ENCODE results near the gene PCDHGB3. TPM values are rescaled to one million over a fixed set of nuclear protein-coding genes. Genes with fewer than 3 reads are reported as not detected.
"Not testable (repeated sequence)": the region's sequence is repeated elsewhere in the genome, so short reads cannot be mapped to it uniquely, and the experiment has no call there.

Gene PCDHGB3
- total RNA-seq, 1 donor from 2014 or later = 4.1 TPM

DNA sequence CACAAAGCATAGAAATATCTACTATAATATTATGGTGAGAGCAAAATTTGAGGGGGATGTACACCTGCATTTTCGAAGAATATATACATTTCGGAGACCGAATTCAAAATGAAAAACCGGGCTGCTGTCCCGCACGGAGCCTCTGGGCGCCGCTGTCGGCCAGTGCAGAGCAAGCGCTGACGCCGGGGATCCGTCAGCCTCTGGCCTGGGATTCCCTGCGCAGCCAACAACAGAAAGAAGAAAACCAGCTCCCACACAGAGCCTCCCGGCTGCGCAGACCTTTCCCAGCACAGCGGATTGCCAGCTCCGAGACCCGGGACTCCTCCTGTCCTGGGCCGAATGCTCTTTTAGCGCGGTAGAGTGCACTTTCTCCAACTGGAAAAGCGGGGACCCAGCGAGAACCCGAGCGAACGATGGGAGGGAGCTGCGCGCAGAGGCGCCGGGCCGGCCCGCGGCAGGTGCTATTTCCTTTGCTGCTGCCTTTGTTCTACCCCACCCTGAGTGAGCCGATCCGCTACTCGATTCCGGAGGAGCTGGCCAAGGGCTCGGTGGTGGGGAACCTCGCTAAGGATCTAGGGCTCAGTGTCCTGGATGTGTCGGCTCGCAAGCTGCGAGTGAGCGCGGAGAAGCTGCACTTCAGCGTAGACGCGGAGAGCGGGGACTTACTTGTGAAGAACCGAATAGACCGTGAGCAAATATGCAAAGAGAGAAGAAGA lies 37.9 kb downstream of the PCDHGB3 start, which contains the start of gene PCDHGB6:
TSS of gene PCDHGB6 (plus strand) at position 232 of the 716 bp plus-strand sequence. CDS start at position 414, 182 bp downstream.
- DNase-seq (ENCODE audit: low spot score) = peak; percentile 87
- TF ChIP-seq CTCF (IDR thresholded peaks at IDR 0.05; ENCODE audit: unreplicated experiment) = peak; percentile 89
- Mint-ChIP-seq H3K36me3 (ENCODE audit: low read depth, unreplicated experiment) (peaks cover 42% of the 10 kb centered on the region), H3K27ac (ENCODE audit: unreplicated experiment) (peak within 1 kb of the TSS; percentile 93), H3K9me3 (ENCODE audit: unreplicated experiment) (peaks cover 10% of the 10 kb centered on the region), H3K4me1 (ENCODE audit: unreplicated experiment) (peaks cover 24% of the 10 kb centered on the region), H3K4me3 (ENCODE audit: unreplicated experiment) (peak within 1 kb of the TSS; percentile 97)
- H3K27me3 Mint-ChIP-seq (ENCODE audit: unreplicated experiment) = not testable (repeated sequence)

DNA sequence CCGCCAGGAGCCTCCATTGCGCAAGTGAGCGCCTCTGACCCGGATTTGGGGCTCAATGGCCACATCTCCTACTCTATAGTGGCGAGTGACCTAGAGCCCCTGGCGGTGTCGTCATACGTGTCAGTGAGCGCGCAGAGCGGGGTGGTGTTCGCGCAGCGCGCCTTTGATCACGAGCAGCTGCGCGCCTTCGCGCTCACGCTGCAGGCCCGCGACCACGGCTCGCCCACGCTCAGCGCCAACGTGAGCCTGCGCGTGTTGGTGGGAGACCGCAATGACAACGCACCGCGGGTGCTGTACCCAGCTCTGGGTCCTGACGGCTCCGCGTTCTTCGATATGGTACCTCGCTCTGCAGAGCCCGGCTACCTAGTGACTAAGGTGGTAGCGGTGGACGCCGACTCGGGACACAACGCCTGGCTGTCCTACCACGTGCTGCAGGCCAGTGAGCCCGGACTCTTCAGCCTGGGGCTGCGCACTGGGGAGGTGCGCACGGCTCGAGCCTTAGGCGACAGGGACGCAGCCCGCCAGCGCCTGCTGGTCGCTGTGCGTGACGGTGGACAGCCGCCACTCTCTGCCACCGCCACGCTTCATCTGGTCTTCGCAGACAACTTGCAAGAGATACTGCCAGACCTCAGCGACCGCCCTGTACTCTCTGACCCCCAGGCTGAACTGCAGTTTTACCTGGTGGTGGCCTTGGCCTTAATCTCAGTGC lies 39.7 kb downstream of the PCDHGB3 start:
- H3K27me3 Mint-ChIP-seq (ENCODE audit: unreplicated experiment) = peaks cover 8% of the 10 kb centered on the region
- peaks cover 38% of the 10 kb centered on the region for H3K4me1 Mint-ChIP-seq (ENCODE audit: unreplicated experiment)
- no peak for DNase-seq (ENCODE audit: low spot score)
- no peak for TF ChIP-seq CTCF (IDR thresholded peaks at IDR 0.05; ENCODE audit: unreplicated experiment)
- H3K27ac Mint-ChIP-seq (ENCODE audit: unreplicated experiment) = no peak overlapping the region
- peaks cover 15% of the 10 kb centered on the region for H3K9me3 Mint-ChIP-seq (ENCODE audit: unreplicated experiment)
- peak overlapping the region; percentile 97 for H3K4me3 Mint-ChIP-seq (ENCODE audit: unreplicated experiment)
- peaks cover 48% of the 10 kb centered on the region for H3K36me3 Mint-ChIP-seq (ENCODE audit: low read depth, unreplicated experiment)

- peaks cover 53% of the 10 kb centered on the region for H3K36me3 Mint-ChIP-seq (ENCODE audit: low read depth, unreplicated experiment)
- H3K9me3 Mint-ChIP-seq (ENCODE audit: unreplicated experiment) = peaks cover 23% of the 10 kb centered on the region
- peaks cover 10% of the 10 kb centered on the region for H3K27me3 Mint-ChIP-seq (ENCODE audit: unreplicated experiment)
- no peak for TF ChIP-seq CTCF (IDR thresholded peaks at IDR 0.05; ENCODE audit: unreplicated experiment)
- H3K4me1 Mint-ChIP-seq (ENCODE audit: unreplicated experiment) = peaks cover 43% of the 10 kb centered on the region
- no peak for DNase-seq (ENCODE audit: low spot score)
- peak overlapping the region; percentile 72 for H3K4me3 Mint-ChIP-seq (ENCODE audit: unreplicated experiment)
- H3K27ac Mint-ChIP-seq (ENCODE audit: unreplicated experiment) = peak overlapping the region; percentile 30
These were observed 41.5 kb downstream of the PCDHGB3 start for GRCh38 chr5:141411575-141411974.

GRCh38 chr5:141412854-141413539 lies 43.0 kb downstream of the PCDHGB3 start, which contains the start of gene PCDHGA10:
TSS of gene PCDHGA10 (plus strand) at chr5:141412987. CDS start at chr5:141413176, 189 bp downstream.
- Mint-ChIP-seq H3K27me3 (ENCODE audit: unreplicated experiment) (peaks cover 13% of the 10 kb centered on the region), H3K36me3 (ENCODE audit: low read depth, unreplicated experiment) (peaks cover 53% of the 10 kb centered on the region), H3K27ac (ENCODE audit: unreplicated experiment) (peak within 1 kb of the TSS; percentile 84), H3K9me3 (ENCODE audit: unreplicated experiment) (peaks cover 26% of the 10 kb centered on the region), H3K4me1 (ENCODE audit: unreplicated experiment) (peaks cover 44% of the 10 kb centered on the region), H3K4me3 (ENCODE audit: unreplicated experiment) (peak within 1 kb of the TSS; percentile 96)
- TF ChIP-seq CTCF (IDR thresholded peaks at IDR 0.05; ENCODE audit: unreplicated experiment) = peak; percentile 81
- DNase-seq (ENCODE audit: low spot score) = peak; percentile 70

Data from endothelial cell (in vitro differentiated cells).